Hepatocyte (in vitro differentiated cells): ENCODE data around the gene ACO1.

ENCODE experiments used
- EZH2 ChIP-seq: fragments of 200-600 bp; sonication (generic); IDR thresholded peaks from 2 replicates; pipeline ENCODE4 v1.6.1; 2016; ENCODE audit warnings: antibody characterized with exemption, mild to moderate bottlenecking, borderline replicate concordance
- TF ChIP-seq, protein P1 (sequence below): fragments of 200-600 bp; sonication (generic); IDR thresholded peaks from 2 replicates; pipeline ENCODE4 v1.5.1; 2016; ENCODE audit warnings: antibody characterized with exemption, mild to moderate bottlenecking; ENCODE audit not compliant: poor library complexity

DNA sequence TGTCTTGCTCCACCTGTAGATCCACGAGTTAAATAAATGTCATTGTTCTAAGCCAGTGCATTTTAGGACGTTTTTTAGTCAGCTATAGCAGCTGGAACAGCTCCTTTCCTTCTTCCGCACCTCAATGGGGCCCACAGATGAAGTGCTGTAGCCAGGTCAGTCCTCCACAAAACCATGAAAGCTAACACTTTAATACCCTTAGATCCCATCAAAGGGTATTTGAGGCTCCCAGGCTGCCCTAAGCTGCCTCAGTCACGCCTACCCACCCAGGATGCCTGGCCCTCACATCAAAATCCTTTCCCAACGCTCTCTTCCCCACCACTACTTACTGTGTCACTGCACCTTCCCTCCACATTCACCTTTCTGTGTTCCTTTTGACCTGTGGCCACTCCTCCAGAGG is 44.1 kb upstream of the ACO1 start:
- TF ChIP-seq, protein P1, sequence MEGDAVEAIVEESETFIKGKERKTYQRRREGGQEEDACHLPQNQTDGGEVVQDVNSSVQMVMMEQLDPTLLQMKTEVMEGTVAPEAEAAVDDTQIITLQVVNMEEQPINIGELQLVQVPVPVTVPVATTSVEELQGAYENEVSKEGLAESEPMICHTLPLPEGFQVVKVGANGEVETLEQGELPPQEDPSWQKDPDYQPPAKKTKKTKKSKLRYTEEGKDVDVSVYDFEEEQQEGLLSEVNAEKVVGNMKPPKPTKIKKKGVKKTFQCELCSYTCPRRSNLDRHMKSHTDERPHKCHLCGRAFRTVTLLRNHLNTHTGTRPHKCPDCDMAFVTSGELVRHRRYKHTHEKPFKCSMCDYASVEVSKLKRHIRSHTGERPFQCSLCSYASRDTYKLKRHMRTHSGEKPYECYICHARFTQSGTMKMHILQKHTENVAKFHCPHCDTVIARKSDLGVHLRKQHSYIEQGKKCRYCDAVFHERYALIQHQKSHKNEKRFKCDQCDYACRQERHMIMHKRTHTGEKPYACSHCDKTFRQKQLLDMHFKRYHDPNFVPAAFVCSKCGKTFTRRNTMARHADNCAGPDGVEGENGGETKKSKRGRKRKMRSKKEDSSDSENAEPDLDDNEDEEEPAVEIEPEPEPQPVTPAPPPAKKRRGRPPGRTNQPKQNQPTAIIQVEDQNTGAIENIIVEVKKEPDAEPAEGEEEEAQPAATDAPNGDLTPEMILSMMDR, result no peak
- no peak for TF ChIP-seq EZH2
